PC-3 (cell line): ENCODE data around the gene UBE2S. TPM values are rescaled to one million over a fixed set of nuclear protein-coding genes. Genes with fewer than 3 reads are reported as not detected.

Experiments used
- ATAC-seq: fragments of 200-7000 bp; cut with Tn5 transposase; 2 replicates; pipeline ENCODE4 v1.9.1; 2020; ENCODE audit warnings: mild to moderate bottlenecking, moderate library complexity
- BruUV-seq: library from RNA; stranded (reverse); fragments of 400-500 nt; replicated peaks from 2 replicates; lab custom pipeline; 2021; lab: Mats Ljungman, UMichigan
- CTCF ChIA-PET: fragments of 300-600 bp; sonication (Branson Sonifier 250); formaldehyde crosslinking; loops from one replicate; lab custom pipeline; 2022; ENCODE audit warnings: antibody characterized with exemption; lab: Charles Lee
- POLR2A ChIA-PET: fragments of 300-600 bp; sonication (Branson Sonifier 250); formaldehyde crosslinking; loops from one replicate; lab custom pipeline; 2022; ENCODE audit warnings: antibody characterized with exemption; ENCODE audit not compliant: unreplicated experiment; lab: Charles Lee
- DNase-seq: peaks from one replicate; pipeline ENCODE4 v3.0.0-alpha.2; 2015
- H2AFZ ChIP-seq: fragments of 300-600 bp; sonication (generic); 2 replicates; pipeline ENCODE4 v1.6.0; 2016; ENCODE audit warnings: antibody characterized with exemption, low read length
- H3F3A ChIP-seq: fragments of 300-600 bp; sonication (generic); one replicate; pipeline ENCODE4 v1.6.0; 2017; ENCODE audit warnings: antibody characterized with exemption, low read length, control low read depth, mild to moderate bottlenecking; ENCODE audit not compliant: unreplicated experiment
- H3K27ac ChIP-seq: fragments of 300-600 bp; sonication (generic); 2 replicates; pipeline ENCODE4 v1.5.1; 2016; ENCODE audit warnings: mild to moderate bottlenecking, low read length
- H3K27me3 ChIP-seq: fragments of 300-600 bp; sonication (generic); 2 replicates; pipeline ENCODE4 v1.6.1; 2016; ENCODE audit warnings: low read length, mixed read lengths
- H3K36me3 ChIP-seq: fragments of 300-600 bp; sonication (generic); 2 replicates; pipeline ENCODE4 v1.6.1; 2016; ENCODE audit warnings: low read depth, mixed run types, low read length, mixed read lengths
- H3K4me1 ChIP-seq: fragments of 300-600 bp; sonication (generic); 2 replicates; pipeline ENCODE4 v1.5.1; 2016; ENCODE audit warnings: low read length; ENCODE audit not compliant: insufficient read depth
- H3K4me2 ChIP-seq: fragments of 300-600 bp; sonication (generic); 2 replicates; pipeline ENCODE4 v1.6.0; 2016; ENCODE audit warnings: low read length
- H3K4me3 ChIP-seq: fragments of 300-600 bp; sonication (generic); 2 replicates; pipeline ENCODE4 v1.5.1; 2016; ENCODE audit warnings: mild to moderate bottlenecking, low read length, mixed read lengths
- H3K79me2 ChIP-seq: fragments of 300-600 bp; sonication (generic); 2 replicates; pipeline ENCODE4 v1.6.1; 2017; ENCODE audit warnings: low read length, mixed read lengths
- H3K9ac ChIP-seq: fragments of 300-600 bp; sonication (generic); 2 replicates; pipeline ENCODE4 v1.6.0; 2016; ENCODE audit warnings: mild to moderate bottlenecking, low read length
- H3K9me2 ChIP-seq: fragments of 300-600 bp; sonication (generic); replicated peaks from 2 replicates; pipeline ENCODE4 v1.6.1; 2016; ENCODE audit warnings: mixed run types, low read length, mixed read lengths
- H3K9me3 ChIP-seq: fragments of 300-600 bp; sonication (generic); 2 replicates; pipeline ENCODE4 v1.6.1; 2016; ENCODE audit warnings: low read length, mixed read lengths
- H4K20me1 ChIP-seq: fragments of 300-600 bp; sonication (generic); 2 replicates; pipeline ENCODE4 v1.6.1; 2016; ENCODE audit warnings: low read length, mixed read lengths
- CTCF ChIP-seq: fragments of 300-600 bp; sonication (generic); conservative IDR thresholded peaks from 2 replicates; pipeline ENCODE4 v1.5.1; 2017; ENCODE audit warnings: antibody characterized with exemption, low read depth, mild to moderate bottlenecking, low read length
- EZH2 ChIP-seq: fragments of 300-600 bp; sonication (generic); IDR thresholded peaks from one replicate; pipeline ENCODE4 v1.6.1; 2017; ENCODE audit warnings: antibody characterized with exemption, mild to moderate bottlenecking, low read length; ENCODE audit not compliant: unreplicated experiment
- EZH2phosphoT487 ChIP-seq: fragments of 300-600 bp; sonication (generic); IDR thresholded peaks from 2 replicates; pipeline ENCODE4 v1.6.1; 2018; ENCODE audit warnings: mild to moderate bottlenecking, antibody characterized with exemption, low read length, borderline replicate concordance
- intact Hi-C: fragments of 100-400 bp; cut with micrococcal nuclease; formaldehyde crosslinking; loops from 2 replicates; pipeline ENCODE4 v1.9.0; 2023
- total RNA-seq: library from RNA; depleted of rRNA; stranded (reverse); fragments of >200 nt; gene quantifications from 2 replicates; pipeline ENCODE4 v1.2.3, GENCODE V29; 2014

UBE2S gene
- total RNA-seq, 1 experiment from 2014 or later: 2,245 TPM

GRCh38 chr19:55439052-55439451, 31.5 kb upstream of the UBE2S start:
- Histone ChIP-seq H3K36me3 (no peaks in the 10 kb centered on the region), H3K9me3 (no peaks in the 10 kb centered on the region), H3K4me1 (no peaks in the 10 kb centered on the region), H3K9me2 (no peaks in the 10 kb centered on the region), H3K4me2 (no peak overlapping the region), H3K79me2 (no peaks in the 10 kb centered on the region), H3K4me3 (no peak overlapping the region), H4K20me1 (no peaks in the 10 kb centered on the region; the same call in 1 of the 2 replicates), H3F3A (no peaks in the 10 kb centered on the region), H3K27me3 (peaks cover 34% of the 10 kb centered on the region), H3K9ac (no peak overlapping the region), H2AFZ (no peak overlapping the region), H3K27ac (no peak overlapping the region)
- TF ChIP-seq EZH2phosphoT487 (no peak), CTCF (no peak), EZH2 (no peak)
- POLR2A ChIA-PET: no interaction called here
- DNase-seq (no peak), ATAC-seq (no peak)
- BruUV-seq: no TSS peak
- intact Hi-C loops: no loop called here
- CTCF ChIA-PET: no interaction called here

- no peak overlapping the region for H3K4me2 ChIP-seq
- H3K36me3 ChIP-seq: no peaks in the 10 kb centered on the region
- no peaks in the 10 kb centered on the region for H3K9me3 ChIP-seq
- H3K4me1 ChIP-seq: no peaks in the 10 kb centered on the region
- H3K27me3 ChIP-seq: peaks cover 20% of the 10 kb centered on the region
- TF ChIP-seq CTCF: no peak
- intact Hi-C loops: no loop called here
- no peak overlapping the region for H3K9ac ChIP-seq
- CTCF ChIA-PET: interaction anchor here (0.5 to 0.6 kb wide), 2 partner anchors 68 to 278 kb away, joined by 3 to 4 read pairs; no protein-coding TSS in a partner anchor
- peak; percentile 91 for ATAC-seq
- no peaks in the 10 kb centered on the region; the same call in 1 of the 2 replicates for H4K20me1 ChIP-seq
- H3K9me2 ChIP-seq: no peaks in the 10 kb centered on the region
- H3F3A ChIP-seq: no peaks in the 10 kb centered on the region
- POLR2A ChIA-PET: no interaction called here
- no peak overlapping the region for H3K27ac ChIP-seq
- peak; percentile 83 for DNase-seq
- no peak overlapping the region for H3K4me3 ChIP-seq
- no peak overlapping the region for H2AFZ ChIP-seq
- no peaks in the 10 kb centered on the region for H3K79me2 ChIP-seq
- no TSS peak for BruUV-seq
These were observed 29.8 kb upstream of the UBE2S start for GRCh38 chr19:55437410-55437809.

- no peaks in the 10 kb centered on the region for H3K79me2 ChIP-seq
- no peaks in the 10 kb centered on the region for H3K9me3 ChIP-seq
- CTCF ChIA-PET: interaction anchor here (0.5 kb wide), 2 partner anchors 68 to 109 kb away, joined by 4 to 6 read pairs; no protein-coding TSS in a partner anchor
- H4K20me1 ChIP-seq: no peaks in the 10 kb centered on the region; the same call in 1 of the 2 replicates
- H3K9ac ChIP-seq: no peak overlapping the region
- no peak for ATAC-seq
- DNase-seq: no peak
- H2AFZ ChIP-seq: no peak overlapping the region
- TF ChIP-seq CTCF (no peak), EZH2 (no peak), EZH2phosphoT487 (no peak)
- intact Hi-C loops: no loop called here
- H3F3A ChIP-seq: no peaks in the 10 kb centered on the region
- no peak overlapping the region for H3K4me2 ChIP-seq
- no peaks in the 10 kb centered on the region for H3K36me3 ChIP-seq
- H3K4me1 ChIP-seq: no peaks in the 10 kb centered on the region
- POLR2A ChIA-PET: no interaction called here
- H3K9me2 ChIP-seq: no peaks in the 10 kb centered on the region
- H3K4me3 ChIP-seq: no peak overlapping the region
- H3K27me3 ChIP-seq: peaks cover 17% of the 10 kb centered on the region
- no TSS peak for BruUV-seq
- H3K27ac ChIP-seq: no peak overlapping the region
These were observed 29.3 kb upstream of the UBE2S start for GRCh38 chr19:55436847-55437246.
